ENCODE results near the gene CUEDC1. TPM values are rescaled to one million over a fixed set of nuclear protein-coding genes. Genes with fewer than 3 reads are reported as not detected.

CUEDC1 gene
- total RNA-seq, 1 experiment from 2014 or later, result 27.5 TPM

DNA sequence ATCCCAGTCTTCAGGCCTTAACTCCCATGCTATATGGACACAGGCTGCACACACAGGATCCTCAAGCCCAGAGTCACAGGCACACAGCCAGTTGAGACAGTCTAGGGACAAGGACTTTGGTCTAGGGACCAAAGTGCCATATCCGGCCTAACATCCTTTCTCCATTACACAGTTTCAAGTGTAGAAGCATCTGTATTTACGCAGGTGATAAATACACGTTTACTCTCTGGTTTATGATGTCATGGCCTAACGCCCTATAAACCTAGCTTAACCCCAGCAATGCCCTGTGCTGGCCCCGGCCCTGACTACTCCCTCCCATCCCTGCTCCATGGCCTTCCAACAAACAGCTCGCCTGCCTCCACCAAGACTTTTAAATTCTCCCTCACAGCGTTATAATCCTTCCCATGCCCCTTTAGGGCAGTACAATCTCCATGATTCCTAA, 17.1 kb downstream of the CUEDC1 start:
- Mint-ChIP-seq H3K4me3 (ENCODE audit: unreplicated experiment) (no peak overlapping the region), H3K4me1 (ENCODE audit: low read depth, unreplicated experiment) (peaks cover 40% of the 10 kb centered on the region), H3K9me3 (ENCODE audit: unreplicated experiment) (no peaks in the 10 kb centered on the region), H3K27me3 (ENCODE audit: insufficient read depth, unreplicated experiment) (no peaks in the 10 kb centered on the region), H3K27ac (ENCODE audit: unreplicated experiment) (no peak overlapping the region), H3K36me3 (ENCODE audit: insufficient read depth, unreplicated experiment) (no peaks in the 10 kb centered on the region)
- intact Hi-C loops (cut with micrococcal nuclease; ENCODE audit: unreplicated experiment), result loop anchor here (1.0 to 2.0 kb wide), 2 partner anchors 35 to 45 kb away; no protein-coding TSS in a partner anchor
- peak; percentile 59 to 73 for DNase-seq
- H3K4me1 ChIP-seq, result peaks cover 27% of the 10 kb centered on the region
- ChIA-PET CTCF (interaction anchor here (0.7 to 1.5 kb wide), 7 partner anchors 14 to 61 kb away, joined by 3 to 8 read pairs (median 3); no protein-coding TSS in a partner anchor), POLR2A (interaction anchor here (0.5 to 0.7 kb wide), 4 partner anchors 50 to 145 kb away, joined by 3 to 7 read pairs (median 4); partner anchors contain the start of gene VEZF1)
- H3K9me3 ChIP-seq, result no peaks in the 10 kb centered on the region
- TF ChIP-seq, protein P1, sequence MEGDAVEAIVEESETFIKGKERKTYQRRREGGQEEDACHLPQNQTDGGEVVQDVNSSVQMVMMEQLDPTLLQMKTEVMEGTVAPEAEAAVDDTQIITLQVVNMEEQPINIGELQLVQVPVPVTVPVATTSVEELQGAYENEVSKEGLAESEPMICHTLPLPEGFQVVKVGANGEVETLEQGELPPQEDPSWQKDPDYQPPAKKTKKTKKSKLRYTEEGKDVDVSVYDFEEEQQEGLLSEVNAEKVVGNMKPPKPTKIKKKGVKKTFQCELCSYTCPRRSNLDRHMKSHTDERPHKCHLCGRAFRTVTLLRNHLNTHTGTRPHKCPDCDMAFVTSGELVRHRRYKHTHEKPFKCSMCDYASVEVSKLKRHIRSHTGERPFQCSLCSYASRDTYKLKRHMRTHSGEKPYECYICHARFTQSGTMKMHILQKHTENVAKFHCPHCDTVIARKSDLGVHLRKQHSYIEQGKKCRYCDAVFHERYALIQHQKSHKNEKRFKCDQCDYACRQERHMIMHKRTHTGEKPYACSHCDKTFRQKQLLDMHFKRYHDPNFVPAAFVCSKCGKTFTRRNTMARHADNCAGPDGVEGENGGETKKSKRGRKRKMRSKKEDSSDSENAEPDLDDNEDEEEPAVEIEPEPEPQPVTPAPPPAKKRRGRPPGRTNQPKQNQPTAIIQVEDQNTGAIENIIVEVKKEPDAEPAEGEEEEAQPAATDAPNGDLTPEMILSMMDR (IDR thresholded peaks at IDR 0.05; ENCODE audit: insufficient read depth in 1 of 2, low read depth in 1 of 2, low read length in 1 of 2, severe bottlenecking in 1 of 2, unreplicated experiment in 1 of 2), result no peak
- no peaks in the 10 kb centered on the region for H3K36me3 ChIP-seq (ENCODE audit: control insufficient read depth, insufficient read depth, low read length)
- H3K27me3 ChIP-seq (replicated peaks; ENCODE audit: control insufficient read depth, insufficient read depth, low read length), result no peaks in the 10 kb centered on the region
- no TSS peak for BruUV-seq (replicated peaks)
- H3K4me3 ChIP-seq (ENCODE audit: low read depth, low read length), result no peak overlapping the region

- intact Hi-C loops (cut with micrococcal nuclease; ENCODE audit: unreplicated experiment), result no loop called here
- Histone ChIP-seq H3K9me3 (no peaks in the 10 kb centered on the region), H3K27me3 (replicated peaks; ENCODE audit: control insufficient read depth, insufficient read depth, low read length) (no peaks in the 10 kb centered on the region), H3K36me3 (ENCODE audit: control insufficient read depth, insufficient read depth, low read length) (no peaks in the 10 kb centered on the region), H3K4me3 (ENCODE audit: low read depth, low read length) (no peak overlapping the region), H3K4me1 (peaks cover 27% of the 10 kb centered on the region)
- TF ChIP-seq, protein P1 (IDR thresholded peaks at IDR 0.05; ENCODE audit: insufficient read depth in 1 of 2, low read depth in 1 of 2, low read length in 1 of 2, severe bottlenecking in 1 of 2, unreplicated experiment in 1 of 2), result no peak
- ChIA-PET CTCF (interaction anchor here (0.9 to 1.5 kb wide), 5 partner anchors 15 to 45 kb away, joined by 3 to 8 read pairs (median 3); no protein-coding TSS in a partner anchor), POLR2A (interaction anchor here (0.5 kb wide), 2 partner anchors 51 to 145 kb away, joined by 3 to 7 read pairs; partner anchors contain the start of gene VEZF1)
- Mint-ChIP-seq H3K27ac (ENCODE audit: unreplicated experiment) (no peak overlapping the region), H3K36me3 (ENCODE audit: insufficient read depth, unreplicated experiment) (no peaks in the 10 kb centered on the region), H3K27me3 (ENCODE audit: insufficient read depth, unreplicated experiment) (no peaks in the 10 kb centered on the region), H3K9me3 (ENCODE audit: unreplicated experiment) (no peaks in the 10 kb centered on the region), H3K4me3 (ENCODE audit: unreplicated experiment) (no peak overlapping the region), H3K4me1 (ENCODE audit: low read depth, unreplicated experiment) (peaks cover 38% of the 10 kb centered on the region)
- BruUV-seq (replicated peaks), result no TSS peak
- DNase-seq, result no peak
Observed at GRCh38 chr17:57937492-57937891, 17.7 kb downstream of the CUEDC1 start.

DNA sequence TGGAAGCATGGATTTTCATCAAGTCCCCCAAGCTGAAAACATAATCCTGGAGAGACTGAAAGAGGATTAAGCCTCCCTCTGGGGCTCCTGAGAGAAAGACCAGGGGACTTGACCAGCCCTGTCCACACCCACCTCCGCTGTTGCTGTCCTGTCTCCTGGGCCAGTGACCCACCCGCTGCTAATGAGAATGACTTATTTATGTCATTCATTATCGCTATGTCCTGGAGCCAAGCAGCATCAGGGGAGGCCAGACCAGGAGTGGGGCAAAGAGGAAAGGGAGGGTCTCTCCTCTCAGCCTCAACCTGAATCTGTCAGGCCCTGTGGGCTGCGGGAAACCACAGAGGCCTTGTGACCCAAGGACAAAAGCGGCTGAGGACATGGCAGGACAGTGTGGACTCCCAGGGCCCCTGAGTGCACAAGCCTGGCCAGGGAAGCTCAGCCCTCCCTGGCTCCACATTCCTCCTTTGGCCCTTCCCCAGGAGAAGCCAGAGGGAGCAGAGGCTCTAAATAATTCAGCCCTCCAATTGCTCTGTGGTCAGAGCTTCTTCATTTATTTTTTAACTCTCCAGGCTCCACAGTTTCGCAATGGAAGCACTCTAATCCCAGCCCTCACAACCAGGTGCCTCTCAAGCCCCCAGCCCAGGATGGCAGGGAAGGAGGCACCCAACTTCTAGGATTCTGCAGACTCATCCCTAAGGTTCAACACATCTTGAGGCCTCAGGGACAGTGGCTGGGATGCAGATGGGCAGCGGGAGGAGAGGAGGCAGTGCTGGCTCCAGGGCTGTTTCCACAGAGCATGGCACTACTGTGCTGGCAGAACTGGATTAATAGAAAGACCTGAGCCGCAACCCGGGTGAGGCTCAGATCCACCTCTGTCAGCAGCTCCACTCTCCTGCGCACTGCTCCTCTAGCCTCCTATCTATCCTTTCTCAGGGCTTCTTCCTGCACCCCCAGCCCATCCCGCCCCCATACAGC, 19.1 kb downstream of the CUEDC1 start:
- H3K4me3 Mint-ChIP-seq (ENCODE audit: unreplicated experiment), result no peak overlapping the region

More for the DNA sequence above, 19.1 kb downstream of the CUEDC1 start:
- no peaks in the 10 kb centered on the region for H3K27me3 ChIP-seq (replicated peaks; ENCODE audit: control insufficient read depth, insufficient read depth, low read length)
- CTCF ChIA-PET, result interaction anchor here (1.0 to 1.2 kb wide), 2 partner anchors 61 to 75 kb away, joined by 3 to 6 read pairs; no protein-coding TSS in a partner anchor
- intact Hi-C loops (cut with micrococcal nuclease; ENCODE audit: unreplicated experiment), result loop anchor here (2.0 kb wide), 1 partner anchor 13 kb away; no protein-coding TSS in a partner anchor
- no peaks in the 10 kb centered on the region for H3K9me3 Mint-ChIP-seq (ENCODE audit: unreplicated experiment)
- H3K4me1 Mint-ChIP-seq (ENCODE audit: low read depth, unreplicated experiment), result peaks cover 32% of the 10 kb centered on the region
- no peak for DNase-seq
- TF ChIP-seq, protein P1 (IDR thresholded peaks at IDR 0.05; ENCODE audit: insufficient read depth in 1 of 2, low read depth in 1 of 2, low read length in 1 of 2, severe bottlenecking in 1 of 2, unreplicated experiment in 1 of 2), result no peak
- no peaks in the 10 kb centered on the region for H3K27me3 Mint-ChIP-seq (ENCODE audit: insufficient read depth, unreplicated experiment)
- no peaks in the 10 kb centered on the region for H3K36me3 Mint-ChIP-seq (ENCODE audit: insufficient read depth, unreplicated experiment)
- peak overlapping the region; percentile 83 for H3K27ac Mint-ChIP-seq (ENCODE audit: unreplicated experiment)
- no TSS peak for BruUV-seq (replicated peaks)
- H3K36me3 ChIP-seq (ENCODE audit: control insufficient read depth, insufficient read depth, low read length), result no peaks in the 10 kb centered on the region
- no peaks in the 10 kb centered on the region for H3K9me3 ChIP-seq
- peaks cover 27% of the 10 kb centered on the region for H3K4me1 ChIP-seq
- POLR2A ChIA-PET, result interaction anchor here (0.6 to 1.1 kb wide), 4 partner anchors 12 to 148 kb away, joined by 3 to 6 read pairs (median 4); partner anchors contain the start of genes CUEDC1 and VEZF1
- H3K4me3 ChIP-seq (ENCODE audit: low read depth, low read length), result no peak overlapping the region

Measured in Caco-2 (cell line).